Dedifferentiated amniotic fluid mesenchymal stem cell (primary cell): ENCODE data around the gene MEX3D.
"Not testable (repeated sequence)": the region's sequence is repeated elsewhere in the genome, so short reads cannot be mapped to it uniquely, and the experiment has no call there.

ENCODE experiments used
- DNase-seq: peaks from one replicate; pipeline ENCODE4 v3.0.0-alpha.2; 2016; ENCODE audit errors: extremely low spot score

The MEX3D gene

DNA sequence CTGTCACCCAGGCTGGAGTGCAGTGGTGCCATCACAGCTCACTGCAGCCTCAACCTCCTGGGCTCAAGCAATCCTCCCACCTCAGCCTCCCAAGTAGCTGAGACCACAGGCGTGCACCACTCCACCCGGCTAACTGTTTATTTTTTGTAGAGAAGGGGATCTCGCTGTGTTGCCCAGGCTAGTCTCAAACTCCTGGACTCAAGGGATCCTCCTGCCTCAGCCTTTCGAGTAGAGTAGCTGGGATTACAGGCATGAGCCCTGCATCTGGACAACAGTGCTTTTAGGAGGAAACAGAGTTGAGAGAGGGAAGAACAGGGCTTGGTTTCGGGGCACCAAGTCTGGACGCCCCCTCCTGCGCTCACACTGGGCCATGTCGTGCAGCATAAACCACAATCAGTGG, 48.3 kb downstream of the MEX3D start:
- DNase-seq: not testable (repeated sequence)

GRCh38 chr19:1518471-1518870, 49.7 kb downstream of the MEX3D start:
- no peak for DNase-seq

DNA sequence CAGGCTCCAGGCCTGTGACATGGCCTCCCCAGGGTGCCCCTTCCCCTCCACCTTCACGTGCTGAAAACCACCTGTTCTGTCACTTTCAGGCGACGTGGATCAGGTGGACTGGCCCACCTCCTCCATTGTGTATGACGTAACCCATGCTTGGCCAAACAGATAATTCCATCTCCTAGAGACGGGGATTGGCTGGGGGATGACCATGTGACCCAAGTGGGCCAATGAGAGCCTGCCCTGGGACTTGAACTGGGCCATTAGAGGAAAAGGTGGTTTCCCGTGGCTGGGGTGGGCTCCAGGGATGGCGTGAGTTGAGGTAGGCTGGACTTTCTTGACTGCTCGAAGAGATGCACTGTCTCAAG, 51.8 kb downstream of the MEX3D start:
- DNase-seq: no peak

GRCh38 chr19:1514986-1515721, 53.0 kb downstream of the MEX3D start:
- no peak for DNase-seq

- DNase-seq: no peak
Measured at GRCh38 chr19:1514295-1514661, 53.8 kb downstream of the MEX3D start.

- DNase-seq: peak; percentile 55
Measured at GRCh38 chr19:1513499-1514294, 54.4 kb downstream of the MEX3D start.

- DNase-seq: peak; percentile 18
Measured at GRCh38 chr19:1512671-1513498, 55.2 kb downstream of the MEX3D start, which contains the start of gene ADAMTSL5. TSS of gene ADAMTSL5 (minus strand) at chr19:1513019. CDS start at chr19:1510943, 2,076 bp downstream.

GRCh38 chr19:1511318-1512317, 56.5 kb downstream of the MEX3D start:
- DNase-seq: no peak

GRCh38 chr19:1510807-1511206, 57.3 kb downstream of the MEX3D start:
- DNase-seq: no peak

DNA sequence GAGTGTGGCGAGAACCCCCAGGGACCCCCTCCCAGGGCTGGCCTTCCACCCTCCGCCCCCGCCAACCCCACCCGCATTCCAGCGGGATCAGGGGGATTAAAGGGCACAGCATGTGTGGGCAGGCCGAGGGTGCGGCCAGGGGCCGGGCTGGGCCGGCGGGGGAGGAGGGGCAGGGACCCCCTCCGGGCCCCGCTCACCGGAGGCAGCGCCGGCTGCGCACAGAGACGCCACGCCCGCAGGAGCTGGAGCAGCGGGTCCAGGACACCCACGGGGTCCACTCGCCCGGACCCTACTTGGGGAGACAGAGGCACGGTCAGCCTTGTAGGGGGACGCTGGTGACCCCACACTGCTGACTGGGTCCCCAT, 57.7 kb downstream of the MEX3D start:
- DNase-seq: no peak

- DNase-seq: no peak
Measured at GRCh38 chr19:1509602-1510441, 58.3 kb downstream of the MEX3D start.

GRCh38 chr19:1508507-1508856, 59.6 kb downstream of the MEX3D start:
- DNase-seq: no peak

GRCh38 chr19:1507763-1508506, 60.2 kb downstream of the MEX3D start:
- DNase-seq: peak; percentile 95

GRCh38 chr19:1507192-1507660, 60.9 kb downstream of the MEX3D start:
- DNase-seq: no peak

DNA sequence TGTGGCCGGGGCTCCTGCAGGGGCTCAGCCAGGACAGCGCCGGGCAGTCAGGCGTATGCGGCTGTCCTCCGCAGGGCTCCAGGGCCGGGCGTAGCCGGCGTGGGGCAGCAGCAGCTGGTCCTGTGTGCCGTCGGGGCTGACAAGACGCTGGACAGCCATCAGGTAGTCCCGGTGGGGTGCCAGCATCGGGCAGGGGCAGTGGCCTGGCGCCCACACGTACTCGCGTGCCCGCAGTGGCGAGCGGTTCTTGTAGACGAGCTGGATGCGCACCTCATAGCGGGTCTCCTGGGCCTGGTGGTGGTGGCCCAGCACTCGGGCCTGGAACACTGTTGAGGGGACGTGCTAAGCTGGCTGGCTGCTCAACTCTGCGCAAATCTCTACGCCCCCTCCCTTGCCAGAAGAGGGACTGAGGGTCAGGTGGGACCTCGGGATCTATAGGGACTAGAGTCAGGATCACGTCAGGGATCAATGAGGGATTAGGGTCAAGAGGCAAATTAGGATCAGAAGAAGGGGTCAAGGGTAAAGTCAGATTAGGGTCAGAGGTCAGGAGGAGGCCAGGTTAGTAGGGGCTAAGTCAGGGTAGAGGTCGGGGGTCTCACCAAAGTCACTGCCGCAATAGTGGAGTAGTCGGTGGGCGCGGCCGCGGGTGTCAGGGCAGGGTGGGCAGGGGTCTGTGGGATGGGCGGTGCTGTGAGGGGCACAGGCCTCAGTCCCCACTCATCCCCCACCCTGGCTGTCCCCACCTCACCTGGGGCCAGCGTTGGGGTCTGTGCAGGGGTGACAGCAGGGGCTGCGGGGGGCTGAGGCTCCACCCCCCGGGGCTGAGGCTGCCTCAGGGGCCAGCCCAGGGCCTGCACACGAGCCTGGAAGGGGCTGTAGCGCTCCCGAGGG, 61.9 kb downstream of the MEX3D start:
- DNase-seq: no peak

GRCh38 chr19:1505012-1505411, 63.1 kb downstream of the MEX3D start:
- no peak for DNase-seq
